Heart right ventricle (tissue), 16 donors: ENCODE results near the gene VAPB. TPM values are rescaled to one million over a fixed set of nuclear protein-coding genes. Genes with fewer than 3 reads are reported as not detected.
A peak's percentile ranks its signal among the peaks of the same experiment; 100 is the strongest.

Experiments used
- ATAC-seq, 8 donors: fragments of 200-7000 bp; cut with Tn5 transposase; one replicate each; pipeline ENCODE4 v1.9.1; 2020; ENCODE audit warnings: mild to moderate bottlenecking in 8 of 8, moderate library complexity in 8 of 8, moderate number of reproducible peaks in 1 of 8
- DNase-seq, 2 donors: peaks; one replicate each; pipeline ENCODE4 v3.0.0-alpha.2; 2020
- H3K27ac ChIP-seq, 10 donors: fragments of 200-600 bp; sonication (generic) in 2 of 10; one replicate each; pipeline versions ENCODE4 v1.5.0 to v1.8.0; 2020 to 2022; ENCODE audit warnings: mild to moderate bottlenecking in 3 of 10
- H3K27me3 ChIP-seq, 7 donors: fragments of 200-600 bp; one replicate each; pipeline ENCODE4 v1.8.0; 2021 to 2022; ENCODE audit warnings: mild to moderate bottlenecking in 2 of 7
- H3K36me3 ChIP-seq, 9 donors: fragments of 200-600 bp; sonication (generic) in 1 of 9; one replicate each; pipeline versions ENCODE4 v1.5.0 to v1.8.0; 2020 to 2022; ENCODE audit warnings: mild to moderate bottlenecking in 2 of 9
- H3K4me1 ChIP-seq, 9 donors: fragments of 200-600 bp; sonication (generic) in 1 of 9; one replicate each; pipeline versions ENCODE4 v1.5.0 to v1.8.0; 2020 to 2022; ENCODE audit warnings: mild to moderate bottlenecking in 4 of 9
- H3K4me3 ChIP-seq, 10 donors: fragments of 200-600 bp; sonication (generic) in 2 of 10; one replicate each; pipeline versions ENCODE4 v1.5.0 to v1.8.0; 2020 to 2022; ENCODE audit warnings: mild to moderate bottlenecking in 7 of 10, moderate library complexity in 2 of 10
- H3K9me3 ChIP-seq, 11 donors: fragments of 200-600 bp in 10 of 11; sonication (generic) in 2 of 11; one replicate each; pipeline versions ENCODE4 v1.5.0 to v1.8.0; 2013 to 2022; ENCODE audit warnings: mild to moderate bottlenecking in 2 of 11, control low read depth in 1 of 11, moderate library complexity in 1 of 11
- WGBS, 2 donors: extraction: QIAGEN DNeasy Blood & Tissue Kit; methylation state at CpG; one replicate each; pipeline ENCODE4 v1.1.7; 2013; ENCODE audit warnings: inconsistent platforms in 1 of 2; 5-methylcytosine and 5-hydroxymethylcytosine counted together
- intact Hi-C, 10 donors: fragments of 100-400 bp; cut with DNase I; formaldehyde crosslinking; loops; one replicate each; pipeline versions ENCODE4 v1.11.1 to v1.14.2; 2022
- polyA plus RNA-seq, 2 donors: library from polyadenylated mRNA; stranded (reverse); fragments of 200-250 nt; gene quantifications; one replicate each; pipeline ENCODE4 v1.2.3, GENCODE V29; 2013
- total RNA-seq, 10 donors: library from RNA; stranded (reverse); fragmentation: NEBNext Ultra II Directional in 3 of 10; extraction: Animal tissue kit (Norgen Biotek cat#: 25700) in 3 of 10; gene quantifications; one replicate each; pipeline versions ENCODE4 v1.2.1 to v1.2.4, GENCODE V29; 2021 to 2023
- TF ChIP-seq, protein P1 (sequence below), 9 donors: fragments of 200-600 bp; sonication (generic) in 2 of 9; IDR thresholded peaks; one replicate each; pipeline versions ENCODE4 v1.5.0 to v1.8.0; 2021 to 2022; ENCODE audit warnings: antibody characterized with exemption in 9 of 9, mild to moderate bottlenecking in 5 of 9, moderate library complexity in 1 of 9
- donor health status: Arrhythmogenic right ventricular cardiomyopathy.
- donor health status: ischemic (EF 13 %, LVEDD 7.1; RV severe dilation, severe dysfunction).
- donor health status: healthy with polysubstance abuse.
- donor health status: DM: no; HTN: yes; CAD: no.
- donor health status: DM: no; HTN: no; CAD: no.
- donor health status: ischemic (EF 25% LVEDD 6.9; RV normal size, moderate dysfunction).
- donor health status: ischemic (EF 25% LVEDD 5.7; RV mildly dilated, moderate dysfunction).
- donor health status: healthy.
- donor health status: DM: yes; HTN: yes; CAD: no.
- donor health status: Ischemic cardiomyopathy.
- donor health status: ischemic (EF 35%, LVEDD 5.7; RV mildly dilated, moderate dysfunction).
- donor health status: nonischemic (EF 11% LVEDD 7.7; RV severe dilation, severe dysfunction).
- donor health status: DM: yes; HTN: yes; CAD: no.
- donor health status: PGD.
- donor health status: ischemic (EF 29% LVEDD 5.4; RV normal size, mild dysfunction).
- donor health status: nonischemic (EF 23%, LVEDD 6.1; RV moderate dilation, normal function).

VAPB gene
- total and polyA plus RNA-seq, 12 donors, result 20.8 to 89.9 (median 69.8) TPM

DNA sequence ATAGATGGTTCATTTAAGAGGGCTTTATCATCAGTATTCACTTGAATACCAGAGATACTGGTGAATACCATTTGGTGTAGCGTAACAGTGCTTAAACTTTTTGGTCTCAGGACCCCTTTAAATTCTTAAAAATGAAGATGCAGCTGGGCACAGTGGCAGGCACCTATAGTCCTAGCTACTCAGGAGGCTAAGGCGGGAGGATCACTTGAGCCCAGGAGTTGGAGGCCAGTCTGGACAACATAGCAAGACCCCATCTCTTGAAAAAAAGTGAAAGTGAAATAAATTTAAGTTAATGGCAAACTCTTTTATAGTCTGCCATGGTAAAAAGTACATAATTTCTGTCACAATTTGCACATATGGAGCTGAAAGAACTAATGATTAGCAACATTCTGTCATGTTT lies 39.3 kb downstream of the VAPB start:
- Histone ChIP-seq H3K27me3 (no peaks in the 10 kb centered on the region), H3K4me3 (no peak overlapping the region), H3K27ac (no peak overlapping the region), H3K9me3 (peaks cover 0 to 6% (median 0%) of the 10 kb centered on the region in 11 donors), H3K36me3 (peaks cover 0 to 53% (median 0%) of the 10 kb centered on the region in 9 donors), H3K4me1 (peaks cover 5 to 32% (median 22%) of the 10 kb centered on the region in 9 donors)
- no peak for ATAC-seq
- no peak for DNase-seq
- intact Hi-C loops, result no loop called here
- TF ChIP-seq, protein P1, sequence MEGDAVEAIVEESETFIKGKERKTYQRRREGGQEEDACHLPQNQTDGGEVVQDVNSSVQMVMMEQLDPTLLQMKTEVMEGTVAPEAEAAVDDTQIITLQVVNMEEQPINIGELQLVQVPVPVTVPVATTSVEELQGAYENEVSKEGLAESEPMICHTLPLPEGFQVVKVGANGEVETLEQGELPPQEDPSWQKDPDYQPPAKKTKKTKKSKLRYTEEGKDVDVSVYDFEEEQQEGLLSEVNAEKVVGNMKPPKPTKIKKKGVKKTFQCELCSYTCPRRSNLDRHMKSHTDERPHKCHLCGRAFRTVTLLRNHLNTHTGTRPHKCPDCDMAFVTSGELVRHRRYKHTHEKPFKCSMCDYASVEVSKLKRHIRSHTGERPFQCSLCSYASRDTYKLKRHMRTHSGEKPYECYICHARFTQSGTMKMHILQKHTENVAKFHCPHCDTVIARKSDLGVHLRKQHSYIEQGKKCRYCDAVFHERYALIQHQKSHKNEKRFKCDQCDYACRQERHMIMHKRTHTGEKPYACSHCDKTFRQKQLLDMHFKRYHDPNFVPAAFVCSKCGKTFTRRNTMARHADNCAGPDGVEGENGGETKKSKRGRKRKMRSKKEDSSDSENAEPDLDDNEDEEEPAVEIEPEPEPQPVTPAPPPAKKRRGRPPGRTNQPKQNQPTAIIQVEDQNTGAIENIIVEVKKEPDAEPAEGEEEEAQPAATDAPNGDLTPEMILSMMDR (IDR thresholded peaks at IDR 0.05), result no peak
- 96 to 99% methylated on average over 2 of the region's 2 CpGs for WGBS, 2 donors

DNA sequence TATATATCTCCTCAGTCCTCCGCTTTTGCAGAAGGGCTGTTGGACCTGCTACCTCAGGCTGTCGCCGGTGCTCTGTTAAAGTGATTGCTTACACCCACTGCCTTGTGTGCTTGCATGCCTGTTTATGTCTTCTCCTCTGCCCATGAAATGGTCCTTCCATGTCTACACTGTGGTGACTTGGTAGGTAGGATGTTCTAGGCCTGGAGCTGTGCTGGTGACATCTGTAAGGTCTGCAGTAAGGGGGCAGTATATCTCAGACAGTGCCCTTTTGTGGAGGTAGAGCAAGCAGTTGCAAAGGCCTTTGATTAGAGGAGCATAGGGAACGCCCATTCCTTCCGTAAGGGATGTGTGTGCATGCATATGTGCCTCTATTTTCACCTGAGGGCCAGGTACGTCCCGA lies 40.3 kb downstream of the VAPB start:
- 90 to 91% methylated on average over 7 of the region's 7 CpGs for WGBS, 2 donors

DNA sequence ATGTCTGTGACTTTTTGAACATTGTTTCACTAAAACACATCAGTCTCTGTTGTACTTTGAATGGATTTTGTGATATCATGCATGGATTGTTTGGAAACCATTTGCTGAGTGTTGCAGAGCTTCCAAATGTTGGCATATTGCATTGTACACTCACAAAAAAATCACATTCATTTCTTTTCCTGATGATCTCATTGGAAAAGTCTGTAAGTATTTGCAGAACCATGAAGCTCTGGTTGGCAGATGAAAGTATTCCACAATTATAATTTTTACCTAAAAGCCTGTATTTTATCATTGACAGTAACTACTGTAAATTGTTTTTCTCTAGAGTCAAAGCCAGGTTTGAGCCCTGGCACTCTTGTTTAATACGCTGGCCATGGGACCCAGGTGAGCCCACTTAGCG lies 42.1 kb downstream of the VAPB start:
- TF ChIP-seq, protein P1 (IDR thresholded peaks at IDR 0.05), result no peak
- ATAC-seq (no peak), DNase-seq (no peak)
- intact Hi-C loops, result no loop called here
- Histone ChIP-seq H3K27ac (no peak overlapping the region), H3K4me3 (no peak overlapping the region), H3K27me3 (no peaks in the 10 kb centered on the region), H3K4me1 (peaks cover 5 to 34% (median 28%) of the 10 kb centered on the region in 9 donors), H3K9me3 (peaks cover 0 to 6% (median 0%) of the 10 kb centered on the region in 11 donors), H3K36me3 (peaks cover 0 to 41% (median 0%) of the 10 kb centered on the region in 9 donors)
- WGBS, 2 donors, result 93 to 99% methylated on average over 2 of the region's 2 CpGs

More for the DNA sequence above, 40.3 kb downstream of the VAPB start:
- ATAC-seq (no peak), DNase-seq (no peak)
- intact Hi-C loops, result no loop called here
- TF ChIP-seq, protein P1 (IDR thresholded peaks at IDR 0.05), result no peak
- Histone ChIP-seq H3K4me1 (peaks cover 5 to 34% (median 28%) of the 10 kb centered on the region in 9 donors), H3K4me3 (no peak overlapping the region), H3K36me3 (peaks cover 0 to 44% (median 0%) of the 10 kb centered on the region in 9 donors), H3K27ac (no peak overlapping the region), H3K9me3 (peaks cover 0 to 6% (median 0%) of the 10 kb centered on the region in 11 donors), H3K27me3 (no peaks in the 10 kb centered on the region)

DNA sequence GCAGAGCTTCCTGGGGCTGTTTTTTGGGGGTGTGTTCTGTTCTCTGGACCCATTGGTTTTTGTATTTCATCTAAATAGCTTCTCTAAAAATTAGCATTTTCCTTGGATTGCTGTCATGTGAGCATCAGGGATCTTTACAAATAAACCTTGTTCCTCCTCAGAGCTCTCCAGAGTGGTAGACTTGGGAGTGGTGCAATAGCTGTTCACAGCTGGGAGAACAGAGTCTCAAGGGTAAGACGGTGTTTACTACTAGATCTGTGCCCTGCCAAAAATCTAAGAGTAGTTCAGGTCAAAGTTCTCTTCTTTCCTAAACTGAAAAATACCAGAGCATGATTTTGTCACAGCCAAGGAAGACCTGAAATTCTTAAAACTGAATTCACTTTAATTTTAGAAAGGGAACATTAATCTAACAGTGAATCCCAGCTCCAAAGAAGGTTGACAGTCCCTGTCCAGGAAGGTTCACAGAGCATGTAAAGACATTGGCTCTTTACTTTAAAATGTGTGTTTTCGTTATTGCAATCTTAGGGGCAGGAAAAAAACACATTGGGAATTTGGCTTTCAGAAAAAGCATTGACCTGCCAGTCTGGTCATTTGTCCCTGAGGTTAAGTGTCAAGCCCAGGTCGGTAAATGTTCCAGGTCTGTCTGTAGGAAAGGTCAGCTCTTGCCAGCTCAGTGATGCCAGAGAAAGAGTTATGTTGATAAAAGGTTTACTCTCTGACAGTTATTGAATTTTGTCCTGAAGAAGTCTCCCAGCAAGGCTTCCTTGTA lies 43.3 kb downstream of the VAPB start:
- ATAC-seq (peak in 3 of 8 donors; percentile 42 to 61 (median 55)), DNase-seq (no peak)
- Histone ChIP-seq H3K27me3 (no peaks in the 10 kb centered on the region), H3K4me3 (no peak overlapping the region), H3K27ac (no peak overlapping the region), H3K9me3 (peaks cover 0 to 6% (median 0%) of the 10 kb centered on the region in 11 donors), H3K4me1 (peaks cover 5 to 34% (median 28%) of the 10 kb centered on the region in 9 donors), H3K36me3 (peaks cover 0 to 43% (median 0%) of the 10 kb centered on the region in 9 donors)
- TF ChIP-seq, protein P1 (IDR thresholded peaks at IDR 0.05), result no peak
- 50 to 70% methylated on average over 3 of the region's 3 CpGs for WGBS, 2 donors
- intact Hi-C loops, result no loop called here
